ENCODE measurements around the gene DTD1. TPM values are rescaled to one million over a fixed set of nuclear protein-coding genes. Genes with fewer than 3 reads are reported as not detected.

DTD1 gene
- total RNA-seq, 2 donors from 2014 or later = 8.9 to 16.1 TPM

DNA sequence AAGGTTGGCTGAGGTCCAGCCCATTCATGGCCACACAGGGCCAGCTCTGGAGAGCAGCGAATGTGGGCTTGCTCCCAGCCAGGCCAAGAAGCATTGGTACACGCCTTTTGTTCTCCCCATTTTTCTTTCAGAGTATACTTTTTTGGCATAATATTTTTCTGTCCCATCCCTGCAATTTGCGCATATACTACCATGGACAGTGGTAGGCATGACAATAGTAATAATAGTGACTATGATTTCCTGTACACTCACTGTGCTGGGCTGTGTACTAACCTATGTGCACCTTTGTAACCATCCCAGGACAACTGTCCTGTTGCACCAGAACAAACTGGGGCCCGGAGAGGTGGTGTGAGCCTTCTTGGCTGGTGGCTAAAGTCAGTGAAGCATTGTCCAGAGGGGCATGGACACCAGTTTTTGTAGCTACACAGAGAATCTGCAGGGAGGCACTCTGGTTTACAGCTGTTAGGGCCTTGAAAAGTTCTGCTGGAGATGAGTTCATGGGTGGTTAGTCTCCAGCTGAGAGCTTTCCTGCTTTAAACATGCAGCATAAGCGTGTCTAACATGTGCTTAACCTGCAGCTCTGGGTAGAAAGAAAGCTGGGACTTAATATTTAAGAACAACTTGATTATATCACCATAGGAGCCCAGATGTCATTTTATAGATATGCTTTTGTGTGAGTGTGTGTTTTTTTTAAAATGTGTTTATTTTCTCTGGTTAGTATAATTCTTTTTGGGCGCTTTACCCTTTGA is 38.2 kb downstream of the DTD1 start:
- WGBS, 2 donors = 75 to 87% methylated on average over 6 of the region's 6 CpGs
- TF ChIP-seq CTCF (IDR thresholded peaks at IDR 0.05) = no peak
- TF ChIP-seq POLR2A (IDR thresholded peaks at IDR 0.05) = no peak
- DNase-seq (peak in 1 of 4 donors; percentile 18), ATAC-seq (no peak)
- no peaks in the 10 kb centered on the region for H3K27me3 ChIP-seq
- H3K4me3 ChIP-seq = no peak overlapping the region
- H3K4me1 ChIP-seq = no peaks in the 10 kb centered on the region
- no peaks in the 10 kb centered on the region for H3K9me3 ChIP-seq
- no peak overlapping the region for H3K27ac ChIP-seq
- intact Hi-C loops (cut with DNase I) = no loop called here
- no peaks in the 10 kb centered on the region for H3K36me3 ChIP-seq (replicated peaks in 1 of 2; ENCODE audit: insufficient read depth in 1 of 2, low read depth in 2 of 2)

- ATAC-seq (peak; percentile 47), DNase-seq (peak; percentile 14 to 48 (median 20))
- intact Hi-C loops (cut with DNase I) = no loop called here
- Histone ChIP-seq H3K4me3 (no peak overlapping the region), H3K27me3 (no peaks in the 10 kb centered on the region), H3K27ac (no peak overlapping the region), H3K4me1 (no peaks in the 10 kb centered on the region), H3K36me3 (replicated peaks in 1 of 2; ENCODE audit: insufficient read depth in 1 of 2, low read depth in 2 of 2) (no peaks in the 10 kb centered on the region), H3K9me3 (no peaks in the 10 kb centered on the region)
- WGBS, 2 donors = 80 to 85% methylated on average over 11 of the region's 11 CpGs
- TF ChIP-seq POLR2A (IDR thresholded peaks at IDR 0.05) = no peak
- peak in 6 of 7 experiments; percentile 44 to 61 (median 49) for TF ChIP-seq CTCF (IDR thresholded peaks at IDR 0.05)
Measured at GRCh38 chr20:18628330-18628920, 40.6 kb downstream of the DTD1 start.

DNA sequence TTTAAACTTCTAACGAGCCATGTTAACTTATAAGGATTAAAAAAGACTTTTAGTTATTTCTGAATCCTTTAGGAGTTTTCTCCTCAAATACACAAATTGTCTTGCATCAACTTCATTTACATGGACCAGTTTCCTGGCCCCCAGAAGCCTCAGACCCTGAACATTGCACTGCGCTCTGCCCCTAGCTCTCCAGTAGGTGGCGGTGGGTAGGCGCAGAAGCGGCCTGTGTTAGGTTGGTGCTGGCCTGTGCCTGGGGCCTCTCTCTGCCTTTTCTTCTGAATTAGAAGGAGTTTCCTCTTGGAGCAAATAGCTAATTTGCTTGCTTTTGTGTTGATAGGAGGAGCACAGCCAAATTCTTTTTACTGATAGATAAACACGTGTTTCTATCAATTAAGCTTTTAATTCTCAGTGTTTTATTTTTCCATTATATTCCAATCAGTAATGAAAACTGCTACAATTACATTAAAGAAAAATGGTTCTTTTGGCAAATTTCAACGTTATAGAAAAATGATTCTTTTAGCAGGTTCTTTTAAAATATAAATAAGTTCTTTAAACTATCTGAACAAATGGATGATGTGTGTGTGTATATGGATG is 44.4 kb downstream of the DTD1 start:
- TF ChIP-seq CTCF (IDR thresholded peaks at IDR 0.05) (peak; percentile 49 to 76 (median 65)), POLR2A (IDR thresholded peaks at IDR 0.05) (no peak)
- Histone ChIP-seq H3K27me3 (no peaks in the 10 kb centered on the region), H3K4me1 (no peaks in the 10 kb centered on the region), H3K36me3 (replicated peaks in 1 of 2; ENCODE audit: insufficient read depth in 1 of 2, low read depth in 2 of 2) (no peaks in the 10 kb centered on the region), H3K4me3 (no peak overlapping the region), H3K27ac (no peak overlapping the region), H3K9me3 (no peaks in the 10 kb centered on the region)
- WGBS, 2 donors = 18 to 22% methylated on average over 7 of the region's 7 CpGs
- ATAC-seq = peak; percentile 77
- peak; percentile 49 to 64 (median 54) for DNase-seq
- intact Hi-C loops (cut with DNase I) = no loop called here

- Histone ChIP-seq H3K27ac (no peak overlapping the region), H3K36me3 (replicated peaks in 1 of 2; ENCODE audit: insufficient read depth in 1 of 2, low read depth in 2 of 2) (no peaks in the 10 kb centered on the region), H3K27me3 (no peaks in the 10 kb centered on the region), H3K4me3 (no peak overlapping the region), H3K4me1 (no peaks in the 10 kb centered on the region), H3K9me3 (no peaks in the 10 kb centered on the region)
- intact Hi-C loops (cut with DNase I) = no loop called here
- ATAC-seq = no peak
- DNase-seq = no peak
- no peak for TF ChIP-seq CTCF (IDR thresholded peaks at IDR 0.05)
- no peak for TF ChIP-seq POLR2A (IDR thresholded peaks at IDR 0.05)
- WGBS, 2 donors = 91 to 94% methylated on average over 2 of the region's 2 CpGs
Measured at GRCh38 chr20:18633411-18633810, 45.6 kb downstream of the DTD1 start.
